NCI-H345 treated with DMSO at 0.1 percent for 48 hours (cell line): Measurements from ENCODE around the gene NEDD4L.

Experiments
- DNase-seq: peaks from one replicate; lab custom pipeline; 2025; ENCODE audit not compliant: unreplicated experiment; lab: John Stamatoyannopoulos, UW

The NEDD4L gene

GRCh38 chr18:58391231-58391825, 347.3 kb downstream of the NEDD4L start:
- no peak for DNase-seq

GRCh38 chr18:58391932-58392323, 347.9 kb downstream of the NEDD4L start:
- no peak for DNase-seq

GRCh38 chr18:58392324-58393000, 348.4 kb downstream of the NEDD4L start:
- DNase-seq, result no peak

DNA sequence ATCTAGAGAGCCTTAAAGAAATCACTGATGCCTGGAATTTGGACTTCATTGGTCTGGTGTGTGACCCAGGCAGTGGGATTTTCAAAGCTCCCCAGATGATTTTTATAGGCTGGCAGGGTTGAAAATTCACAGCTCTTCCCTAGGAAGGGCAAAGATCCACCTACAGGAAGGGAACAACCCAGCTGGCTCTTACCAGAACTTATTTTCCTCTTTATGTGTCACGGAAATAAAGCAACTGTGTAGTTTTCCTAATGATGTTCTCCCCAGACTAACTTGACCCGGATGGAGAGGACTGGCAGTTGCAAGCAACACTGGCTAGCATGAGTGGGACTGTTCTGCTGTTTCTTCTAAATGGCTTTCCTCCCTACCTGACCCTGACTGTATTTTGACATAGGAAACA, 349.3 kb downstream of the NEDD4L start:
- DNase-seq, result no peak

DNA sequence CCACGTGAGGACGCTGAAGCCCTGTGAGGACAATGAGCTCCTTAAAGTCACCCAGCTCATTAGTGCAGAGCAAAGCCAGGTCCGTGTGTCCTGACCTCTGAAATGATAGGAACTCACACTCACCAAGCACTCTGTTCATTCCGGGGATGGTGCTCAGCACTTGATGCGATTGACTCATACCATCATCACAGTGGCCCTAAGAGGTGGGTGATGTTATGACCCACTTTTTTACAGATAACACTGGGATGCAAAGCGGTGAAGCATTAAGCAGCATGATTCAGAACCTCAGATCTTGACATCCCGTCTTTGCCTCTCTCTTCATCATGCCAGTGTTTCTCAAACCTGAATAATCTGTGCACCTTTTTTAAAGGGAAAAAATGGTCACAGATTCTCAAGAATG, 350.0 kb downstream of the NEDD4L start:
- no peak for DNase-seq

GRCh38 chr18:58394602-58395425, 350.8 kb downstream of the NEDD4L start:
- DNase-seq, result no peak

- DNase-seq, result no peak
Measured at GRCh38 chr18:58396144-58396543, 352.1 kb downstream of the NEDD4L start.

DNA sequence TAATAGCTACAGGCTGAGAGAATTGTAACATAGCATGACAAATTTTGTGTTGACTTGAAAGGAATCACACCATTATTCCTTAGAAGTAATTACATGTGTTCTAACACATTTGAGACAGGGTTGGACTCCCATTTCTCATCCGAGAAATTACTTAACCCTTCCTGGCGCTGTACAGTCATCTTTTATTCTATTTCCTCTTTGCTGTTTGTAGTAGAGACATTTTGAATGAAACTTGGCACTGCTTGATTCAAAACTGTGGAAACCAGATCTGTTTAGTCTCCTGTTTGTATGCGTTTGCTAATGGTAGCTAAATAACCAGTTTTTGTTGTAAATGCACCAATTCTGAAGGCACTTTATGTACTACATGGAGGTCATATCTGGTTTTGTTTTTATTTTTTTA, 352.9 kb downstream of the NEDD4L start:
- no peak for DNase-seq

- no peak for DNase-seq
Measured at GRCh38 chr18:58397385-58398132, 353.5 kb downstream of the NEDD4L start.

- no peak for DNase-seq
Measured at GRCh38 chr18:58398648-58399398, 354.8 kb downstream of the NEDD4L start.

- DNase-seq, result no peak
Measured at GRCh38 chr18:58400331-58400870, 356.4 kb downstream of the NEDD4L start.

DNA sequence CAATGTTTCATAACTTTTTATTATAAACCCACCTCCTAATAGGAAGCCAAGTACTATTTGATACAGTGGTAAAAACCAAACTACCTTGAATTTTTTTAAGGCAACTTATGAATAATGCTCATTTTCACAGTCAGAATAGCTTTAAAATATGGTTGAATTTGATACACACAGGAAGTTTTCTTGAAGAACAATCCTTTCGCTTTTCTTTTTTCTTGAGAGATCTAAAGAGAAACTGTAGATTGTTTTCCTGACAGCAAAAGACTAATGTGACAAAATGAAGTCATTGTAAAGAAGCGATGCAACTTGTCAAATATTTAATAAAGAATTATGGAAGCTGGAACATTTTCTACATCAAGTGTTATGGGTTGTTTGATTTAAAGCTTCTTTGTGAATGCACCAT, 357.2 kb downstream of the NEDD4L start:
- DNase-seq, result no peak

- peak; percentile 53 for DNase-seq
Measured at GRCh38 chr18:58402247-58402646, 358.2 kb downstream of the NEDD4L start.

- DNase-seq, result no peak
Measured at GRCh38 chr18:58402951-58403702, 359.1 kb downstream of the NEDD4L start.

- DNase-seq, result no peak
Measured at GRCh38 chr18:58403799-58404455, 359.9 kb downstream of the NEDD4L start.

DNA sequence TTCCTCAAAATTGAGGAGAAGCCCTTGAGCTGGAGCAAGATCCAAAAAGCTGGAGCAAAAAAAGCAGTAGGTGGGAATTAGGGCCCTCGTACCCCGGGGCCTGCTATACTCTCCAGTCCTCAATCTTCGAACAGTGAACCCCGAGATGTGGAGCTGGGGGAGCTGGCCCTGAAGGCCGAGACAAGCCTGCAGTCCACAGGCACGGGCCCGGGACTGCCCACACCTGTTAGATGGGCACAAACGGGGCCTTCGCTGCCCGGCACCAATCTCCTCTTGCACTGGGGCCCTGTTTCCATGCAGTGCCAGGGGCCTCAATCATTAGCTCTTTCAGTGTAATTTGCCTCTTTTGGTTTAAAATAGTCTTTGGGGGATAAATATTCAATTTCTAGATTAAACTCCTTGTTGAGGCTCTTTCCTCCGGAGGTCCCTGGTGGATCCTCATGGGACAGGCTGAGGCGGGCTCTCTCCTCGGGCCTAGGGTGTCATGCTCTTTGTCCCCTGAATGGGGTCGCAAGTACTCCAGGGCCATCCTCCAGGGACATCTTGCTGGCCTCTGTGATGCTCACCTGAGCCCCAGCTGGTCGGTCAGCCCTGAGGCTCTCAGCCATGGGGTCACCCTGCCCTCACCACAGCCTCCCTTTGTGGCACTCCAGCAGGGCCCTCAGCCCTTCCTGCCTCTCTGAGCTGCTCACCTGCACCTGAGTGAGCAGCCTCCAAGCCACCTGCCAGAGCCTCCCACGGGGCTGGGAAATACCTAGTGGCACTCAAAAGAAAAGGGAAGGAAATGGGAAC, 361.3 kb downstream of the NEDD4L start:
- no peak for DNase-seq

- no peak for DNase-seq
Measured at GRCh38 chr18:58407263-58407648, 363.2 kb downstream of the NEDD4L start.

- no peak for DNase-seq
Measured at GRCh38 chr18:58407649-58408407, 363.8 kb downstream of the NEDD4L start.
